ENCODE results near the gene DRC3.

DRC3 gene

GRCh38 chr17:17966399-17966798 lies 6.3 kb upstream of the DRC3 start:
- no peak for TF ChIP-seq CTCF (IDR thresholded peaks at IDR 0.05; ENCODE audit: borderline replicate concordance, insufficient read depth, low read depth, low read length)
- no peak overlapping the region for H3K4me3 ChIP-seq (ENCODE audit: low read depth, low read length)

DNA sequence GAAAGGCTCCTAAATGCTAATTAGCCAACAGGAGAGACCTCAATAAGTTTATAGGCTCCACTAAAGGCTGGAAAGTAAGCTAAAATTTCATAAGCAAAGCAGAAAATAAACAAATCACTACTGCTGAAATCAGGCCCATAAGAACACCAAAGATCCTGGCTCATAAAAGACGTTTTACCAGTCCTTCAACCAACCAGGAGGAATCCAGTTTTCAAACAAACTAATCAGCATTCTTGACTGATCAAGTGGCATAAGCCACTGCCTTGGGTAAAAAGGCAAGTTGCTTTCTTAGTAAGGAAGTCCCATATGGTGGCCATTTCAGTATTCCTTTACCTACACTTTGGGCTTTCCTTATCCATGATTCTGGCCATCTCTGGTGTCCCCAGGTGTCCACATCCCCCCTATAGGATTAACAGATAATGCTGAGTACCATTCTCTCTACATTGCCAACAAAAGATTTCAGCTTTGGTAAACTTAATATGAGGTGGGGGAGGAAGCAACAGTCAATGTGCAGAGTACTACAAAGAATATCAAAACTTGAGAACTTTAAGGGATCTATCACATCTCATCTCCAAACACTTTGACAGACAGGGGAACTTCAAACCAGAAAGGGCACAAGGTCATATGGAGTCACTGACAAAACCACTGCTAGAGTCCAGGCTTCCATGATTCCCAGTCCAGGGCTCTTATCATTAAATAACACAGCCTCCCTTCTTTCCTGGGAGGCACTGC lies 1.8 kb upstream of the DRC3 start:
- TF ChIP-seq CTCF (IDR thresholded peaks at IDR 0.05; ENCODE audit: borderline replicate concordance, insufficient read depth, low read depth, low read length) = no peak
- peak overlapping the region; percentile 76 for H3K4me3 ChIP-seq (ENCODE audit: low read depth, low read length)

DNA sequence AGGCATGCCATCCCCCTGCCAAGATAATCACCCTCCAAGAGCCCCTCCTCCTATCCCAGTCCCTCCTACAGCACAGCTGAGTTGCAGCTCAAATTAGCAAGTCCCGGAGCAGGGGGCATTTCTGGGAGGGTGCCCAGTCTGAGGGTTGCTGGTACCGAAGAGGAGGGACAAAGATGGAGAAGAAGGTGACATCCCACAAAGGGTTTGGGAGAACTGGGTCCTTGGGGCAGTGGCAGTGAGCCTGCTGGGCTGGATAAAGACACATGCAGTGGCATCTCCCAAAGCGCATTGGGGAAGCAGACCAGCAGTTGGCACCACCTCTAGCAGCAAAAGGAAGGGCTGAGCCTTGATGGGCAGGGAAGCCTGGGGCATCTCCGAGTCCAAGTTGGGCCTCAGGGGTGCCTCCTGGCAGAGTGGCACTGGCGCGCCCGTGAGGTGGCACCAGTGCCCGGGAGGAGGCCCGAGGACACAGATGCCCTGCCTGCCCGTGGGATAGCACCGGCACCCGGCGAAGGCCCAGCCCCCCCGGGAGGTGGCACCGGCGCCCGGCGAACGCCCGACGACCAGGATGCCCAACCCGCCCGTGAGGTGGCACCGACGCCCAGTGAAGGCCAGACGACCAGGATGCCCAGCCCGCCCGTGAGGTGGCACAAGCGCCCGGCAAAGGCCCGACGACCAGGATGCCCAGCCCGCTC lies 1.1 kb upstream of the DRC3 start:
- H3K4me3 ChIP-seq (ENCODE audit: low read depth, low read length) = peak overlapping the region; percentile 76
- TF ChIP-seq CTCF (IDR thresholded peaks at IDR 0.05; ENCODE audit: borderline replicate concordance, insufficient read depth, low read depth, low read length) = no peak

DNA sequence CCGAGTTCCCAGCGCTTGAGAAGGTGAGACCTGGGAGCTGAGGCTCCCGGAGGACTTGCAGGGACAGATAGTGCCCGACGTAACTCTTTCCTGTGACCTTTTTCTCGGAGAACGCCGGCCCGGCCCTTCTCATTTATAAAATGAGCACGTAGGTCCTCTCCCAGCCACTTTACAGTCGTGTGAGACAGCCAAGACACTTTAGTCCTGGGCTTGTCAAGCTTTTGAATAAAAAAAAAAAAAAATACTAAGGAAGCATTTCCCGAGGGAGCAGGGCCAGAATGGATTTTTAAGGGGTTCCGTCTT lies 241 bp downstream of the DRC3 start:
- peak overlapping the region; percentile 47 for H3K4me3 ChIP-seq (ENCODE audit: low read depth, low read length)
- no peak for TF ChIP-seq CTCF (IDR thresholded peaks at IDR 0.05; ENCODE audit: borderline replicate concordance, insufficient read depth, low read depth, low read length)

DNA sequence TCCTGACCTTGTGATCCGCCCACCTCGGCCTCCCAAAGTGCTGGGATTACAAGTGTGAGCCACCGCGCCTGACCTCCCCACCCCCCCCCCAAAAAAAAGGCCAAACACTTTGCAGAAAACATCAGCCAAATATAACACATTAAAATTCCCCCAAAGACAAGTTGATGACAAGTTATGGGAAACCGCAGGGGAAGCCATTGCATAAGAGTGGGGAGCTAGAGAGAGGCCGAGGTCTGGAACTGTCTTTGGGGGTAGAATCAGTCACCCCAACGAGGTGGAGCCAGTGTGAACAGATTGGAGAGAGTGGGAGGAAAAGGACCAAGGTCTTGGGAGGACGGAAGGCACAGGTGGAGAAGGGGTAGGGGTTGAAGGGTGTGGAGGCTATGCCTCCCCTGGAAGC lies 2.8 kb downstream of the DRC3 start:
- no peak for TF ChIP-seq CTCF (IDR thresholded peaks at IDR 0.05; ENCODE audit: borderline replicate concordance, insufficient read depth, low read depth, low read length)
- no peak overlapping the region for H3K4me3 ChIP-seq (ENCODE audit: low read depth, low read length)

- no peak overlapping the region for H3K4me3 ChIP-seq (ENCODE audit: low read depth, low read length)
- TF ChIP-seq CTCF (IDR thresholded peaks at IDR 0.05; ENCODE audit: borderline replicate concordance, insufficient read depth, low read depth, low read length) = no peak
These were observed 4.4 kb downstream of the DRC3 start for GRCh38 chr17:17976931-17977570.
